Middle frontal gyrus (tissue), 1 donor: ENCODE measurements around the gene MARS1.
"Not testable (repeated sequence)": the region's sequence is repeated elsewhere in the genome, so short reads cannot be mapped to it uniquely, and the experiment has no call there.

Source experiments
- DNase-seq: peaks from one replicate; pipeline ENCODE4 v3.0.0-alpha.2; 2015; ENCODE audit warnings: low spot score; ENCODE audit errors: extremely low spot score

MARS1 gene

DNA sequence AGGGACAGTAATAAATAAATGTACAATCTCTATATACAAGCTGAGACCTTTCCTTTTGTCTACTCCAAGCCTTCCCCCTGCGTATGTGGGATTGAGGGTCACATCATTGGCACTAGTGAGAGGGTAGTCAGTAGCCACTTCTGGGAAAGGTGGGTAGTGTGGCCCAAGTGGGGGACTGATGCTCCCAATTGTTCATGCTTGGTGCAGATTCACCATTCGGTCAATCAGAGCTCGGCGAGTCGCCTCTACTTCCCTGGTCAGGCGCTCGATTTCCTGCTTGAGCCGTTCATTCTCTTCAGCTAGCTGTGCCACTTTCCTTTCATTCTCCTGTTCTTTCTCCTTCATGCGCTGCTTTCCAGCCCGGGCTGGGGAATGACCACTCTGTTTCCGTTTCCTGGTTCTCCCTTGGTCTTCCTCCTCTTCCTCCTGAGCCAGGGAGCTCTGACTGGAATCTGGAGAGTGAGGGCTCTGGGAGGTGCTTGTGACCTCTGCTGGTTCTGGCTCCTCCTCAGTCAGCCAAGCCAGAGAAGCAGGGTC lies 28.8 kb downstream of the MARS1 start:
- no peak for DNase-seq

DNA sequence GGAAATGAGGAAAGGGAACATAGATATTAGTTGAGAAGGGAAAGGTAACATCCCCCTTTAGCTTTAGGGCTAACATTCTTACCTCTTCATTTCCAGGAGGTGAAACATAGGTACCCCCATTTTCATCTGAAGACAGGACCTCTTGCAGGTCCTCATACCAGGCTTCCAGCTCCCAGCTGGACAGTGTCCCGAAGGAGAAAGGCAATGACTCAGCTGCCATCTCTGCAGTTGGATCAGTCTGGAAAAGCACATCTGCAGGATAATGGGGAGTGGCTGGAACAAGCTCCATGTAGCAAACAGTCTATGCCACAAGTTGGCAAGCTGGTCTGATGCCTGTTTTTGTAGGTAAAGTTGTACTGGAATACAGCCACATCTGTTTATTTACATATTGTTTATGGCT lies 29.3 kb downstream of the MARS1 start:
- DNase-seq, result no peak

DNA sequence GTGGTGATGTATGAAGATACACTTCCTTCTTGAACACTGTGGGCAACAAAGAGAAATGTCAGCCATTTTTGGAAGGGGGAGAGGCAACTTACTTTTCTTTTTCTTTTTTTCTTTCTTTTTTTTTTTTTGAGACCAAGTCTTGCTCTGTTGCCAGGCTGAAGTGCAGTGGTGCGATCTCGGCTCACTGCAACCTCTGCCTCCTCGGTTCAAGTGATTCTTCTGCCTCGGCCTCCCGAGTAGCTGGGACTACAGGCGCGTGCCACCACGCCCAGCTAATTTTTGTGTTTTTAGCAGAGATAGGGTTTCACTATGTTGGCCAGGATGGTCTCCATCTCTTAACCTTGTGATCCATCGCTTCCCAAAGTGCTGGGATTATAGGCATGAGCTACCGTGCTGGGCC lies 29.9 kb downstream of the MARS1 start:
- DNase-seq, result not testable (repeated sequence)

DNA sequence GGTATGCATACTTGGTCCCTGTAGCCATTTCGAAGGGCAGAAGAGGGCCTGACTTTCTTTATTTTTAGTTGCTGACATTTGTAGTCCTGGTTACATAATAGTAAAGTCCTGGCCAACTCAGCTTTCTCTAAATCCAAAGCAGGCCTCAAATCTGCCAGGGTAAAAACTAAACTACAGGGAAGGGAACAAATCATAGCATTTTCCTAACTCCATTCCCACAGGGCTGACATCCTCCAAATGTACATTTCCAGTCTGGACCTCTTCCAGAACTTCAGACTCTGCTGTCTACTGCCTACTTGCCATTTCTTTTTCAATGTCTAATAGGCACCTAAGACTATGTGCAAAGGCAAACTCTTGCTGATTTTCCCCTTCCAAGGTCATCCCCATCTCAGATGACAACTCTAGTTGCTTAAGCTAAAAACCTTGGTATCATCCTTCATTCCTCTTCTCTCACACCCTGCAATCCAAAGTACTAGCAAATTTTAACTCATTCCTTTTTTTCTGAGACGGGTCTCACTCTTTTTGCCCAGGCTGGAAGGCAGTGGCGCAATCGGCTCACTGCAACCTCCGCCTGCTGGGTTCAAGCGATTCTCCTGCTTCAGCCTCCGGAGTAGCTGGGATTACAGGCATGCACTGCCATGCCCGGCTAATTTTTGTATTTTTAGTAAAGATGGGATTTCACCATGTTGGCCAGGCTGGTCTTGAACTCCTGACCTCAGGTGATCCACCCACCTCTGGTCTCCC lies 30.5 kb downstream of the MARS1 start:
- no peak for DNase-seq

DNA sequence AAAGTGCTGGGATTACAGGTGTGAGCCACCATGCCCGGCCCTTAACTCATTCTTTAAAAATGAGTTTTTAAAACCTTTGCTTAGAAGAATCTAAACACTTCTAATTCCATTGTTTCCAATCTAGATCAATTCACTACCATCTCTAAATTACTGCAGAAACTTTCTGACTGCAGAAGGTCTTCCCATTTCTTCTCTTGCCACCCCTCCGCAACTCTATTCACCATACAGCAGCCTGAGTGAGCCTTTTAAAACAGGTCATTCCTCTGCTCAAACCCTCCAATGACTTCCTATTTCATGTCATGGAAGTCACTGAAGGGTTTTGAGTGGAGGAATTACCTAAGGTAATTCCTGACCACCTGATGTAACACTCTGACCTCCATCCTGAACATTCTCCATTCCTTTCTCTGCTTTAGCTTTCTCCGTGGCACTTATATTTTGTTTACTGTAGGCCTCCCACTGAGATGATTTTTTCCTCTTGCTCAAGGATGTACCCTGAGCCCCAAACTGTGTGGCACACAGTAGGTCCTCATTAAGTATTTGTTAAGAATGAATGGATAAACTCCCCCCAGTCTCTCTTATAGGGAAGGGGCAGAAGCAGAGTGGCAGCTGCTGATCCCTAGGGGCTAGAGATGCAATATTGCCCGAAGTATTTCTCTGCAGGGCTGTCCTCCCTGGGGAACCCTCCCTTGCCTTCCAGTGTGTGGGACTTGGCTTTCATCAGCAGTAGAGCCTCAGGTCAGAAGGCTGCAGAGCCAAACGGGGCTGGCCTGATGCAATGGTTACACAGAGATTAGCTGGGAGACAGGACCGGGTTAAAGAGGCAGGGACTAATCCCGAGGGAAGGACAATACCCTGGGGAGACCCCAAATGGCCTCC lies 31.3 kb downstream of the MARS1 start:
- DNase-seq, result no peak

DNA sequence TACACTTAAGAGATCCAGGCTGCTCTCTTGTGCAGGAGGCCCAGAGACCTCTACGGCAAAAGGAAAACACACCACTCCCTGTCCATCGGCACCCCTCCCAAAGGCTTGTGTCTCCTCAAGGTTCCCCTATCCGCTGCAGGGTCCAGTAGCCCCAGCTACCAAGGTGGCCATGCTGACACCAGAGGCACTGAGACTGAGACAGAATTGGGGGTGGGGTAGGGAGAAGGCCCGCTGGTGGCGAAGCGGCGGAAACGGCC lies 31.9 kb downstream of the MARS1 start:
- no peak for DNase-seq

- DNase-seq, result peak; percentile 97
Observed at GRCh38 chr12:57520053-57520818, 32.4 kb downstream of the MARS1 start, which contains the start of gene DDIT3. Gene DDIT3, minus strand, starts transcription at chr12:57520514. Its CDS starts 3,108 bp downstream, at chr12:57517406.

- DNase-seq, result no peak
Observed at GRCh38 chr12:57521525-57522010, 33.7 kb downstream of the MARS1 start.

- DNase-seq, result peak; percentile 70
Observed at GRCh38 chr12:57522011-57522886, 34.4 kb downstream of the MARS1 start, which contains the start of gene MBD6. Gene MBD6, plus strand, starts transcription at chr12:57522824. Its CDS starts 1,480 bp downstream, at chr12:57524304.

- no peak for DNase-seq
Observed at GRCh38 chr12:57522887-57523705, 35.2 kb downstream of the MARS1 start.

DNA sequence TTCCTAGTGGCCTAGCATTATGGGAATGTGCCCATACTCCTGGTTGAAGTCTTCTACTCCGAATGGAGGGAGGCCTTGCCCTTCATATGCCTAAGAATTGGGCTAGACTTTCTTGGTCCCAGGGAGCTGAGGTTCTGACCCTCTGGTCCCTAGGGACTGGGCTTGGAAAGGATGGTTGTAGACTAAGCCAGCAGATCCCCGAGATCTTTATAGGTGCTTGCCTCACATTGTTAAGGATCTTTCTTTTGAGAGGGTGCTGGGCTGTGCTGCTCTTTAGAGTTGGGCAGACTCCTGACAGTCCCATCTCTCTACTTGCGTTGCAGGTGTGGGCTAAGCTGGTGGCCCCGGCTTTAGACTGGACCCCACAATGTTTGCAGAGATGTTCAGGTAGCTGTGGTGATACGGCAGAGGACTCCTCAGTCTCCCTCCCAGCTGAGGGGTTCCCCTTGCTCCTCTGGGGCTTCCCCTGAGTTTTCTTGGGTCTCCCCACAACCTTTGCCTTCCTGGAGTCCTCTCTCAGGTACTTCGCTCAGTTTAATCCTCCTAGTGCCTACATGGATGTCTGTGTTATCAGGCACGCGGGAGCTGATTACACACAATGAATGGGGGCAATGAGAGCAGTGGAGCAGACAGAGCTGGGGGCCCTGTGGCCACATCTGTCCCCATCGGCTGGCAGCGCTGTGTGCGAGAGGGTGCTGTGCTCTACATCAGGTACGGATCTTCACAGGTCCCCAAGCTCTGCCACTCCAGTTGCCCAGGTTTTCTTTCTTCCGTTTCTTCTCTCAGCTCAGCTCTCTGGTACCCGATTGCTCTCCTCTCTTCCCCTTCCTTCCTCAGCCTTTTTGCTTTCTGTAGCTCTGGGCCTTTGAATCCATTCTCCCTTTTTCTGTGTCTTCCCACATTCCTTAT lies 36.1 kb downstream of the MARS1 start:
- DNase-seq, result no peak

DNA sequence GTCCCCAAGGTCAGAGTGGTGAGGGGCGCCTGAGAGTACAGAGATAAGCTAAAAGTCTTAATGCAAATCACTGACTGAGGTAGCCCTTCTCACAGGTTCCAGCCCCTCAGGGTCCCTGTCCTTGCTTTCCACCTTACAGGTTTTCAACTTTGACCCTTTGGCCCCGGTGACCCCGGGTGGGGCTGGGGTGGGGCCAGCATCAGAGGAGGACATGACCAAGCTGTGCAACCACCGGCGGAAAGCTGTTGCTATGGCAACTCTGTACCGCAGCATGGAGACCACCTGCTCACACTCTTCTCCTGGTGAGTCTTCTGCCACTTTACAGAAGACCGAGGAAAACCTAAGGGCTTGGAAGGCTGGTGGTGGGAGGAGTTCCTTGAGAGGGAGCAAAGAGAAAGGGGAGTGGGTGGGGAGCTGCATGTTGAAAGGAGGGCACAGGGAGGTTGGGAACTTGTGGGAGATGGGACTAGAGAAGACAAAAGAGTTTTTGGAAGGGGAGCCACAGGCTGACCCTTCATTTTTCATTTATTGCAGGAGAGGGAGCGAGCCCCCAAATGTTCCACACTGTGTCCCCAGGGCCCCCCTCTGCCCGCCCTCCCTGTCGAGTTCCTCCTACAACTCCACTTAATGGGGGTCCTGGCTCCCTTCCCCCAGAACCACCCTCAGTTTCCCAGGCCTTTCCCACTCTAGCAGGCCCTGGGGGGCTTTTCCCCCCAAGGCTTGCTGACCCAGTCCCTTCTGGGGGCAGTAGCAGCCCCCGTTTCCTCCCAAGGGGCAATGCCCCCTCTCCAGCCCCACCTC lies 37.1 kb downstream of the MARS1 start:
- no peak for DNase-seq

DNA sequence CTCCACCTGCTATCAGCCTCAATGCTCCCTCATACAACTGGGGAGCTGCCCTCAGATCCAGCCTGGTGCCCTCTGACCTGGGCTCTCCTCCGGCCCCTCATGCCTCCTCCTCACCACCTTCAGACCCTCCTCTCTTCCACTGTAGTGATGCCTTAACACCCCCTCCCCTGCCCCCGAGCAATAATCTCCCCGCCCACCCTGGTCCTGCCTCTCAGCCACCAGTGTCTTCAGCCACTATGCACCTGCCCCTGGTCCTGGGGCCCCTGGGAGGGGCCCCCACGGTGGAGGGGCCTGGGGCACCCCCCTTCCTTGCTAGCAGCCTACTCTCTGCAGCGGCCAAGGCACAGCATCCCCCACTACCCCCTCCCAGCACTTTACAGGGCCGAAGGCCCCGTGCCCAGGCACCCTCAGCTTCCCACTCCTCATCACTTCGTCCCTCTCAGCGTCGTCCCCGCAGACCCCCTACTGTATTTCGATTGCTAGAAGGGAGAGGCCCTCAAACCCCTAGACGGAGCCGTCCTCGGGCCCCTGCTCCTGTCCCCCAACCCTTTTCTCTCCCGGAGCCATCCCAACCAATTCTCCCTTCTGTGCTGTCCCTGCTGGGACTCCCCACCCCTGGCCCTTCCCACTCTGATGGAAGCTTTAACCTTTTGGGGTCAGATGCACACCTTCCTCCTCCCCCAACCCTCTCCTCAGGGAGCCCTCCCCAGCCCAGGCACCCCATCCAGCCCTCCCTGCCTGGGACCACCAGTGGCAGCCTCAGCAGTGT lies 37.9 kb downstream of the MARS1 start:
- no peak for DNase-seq

DNA sequence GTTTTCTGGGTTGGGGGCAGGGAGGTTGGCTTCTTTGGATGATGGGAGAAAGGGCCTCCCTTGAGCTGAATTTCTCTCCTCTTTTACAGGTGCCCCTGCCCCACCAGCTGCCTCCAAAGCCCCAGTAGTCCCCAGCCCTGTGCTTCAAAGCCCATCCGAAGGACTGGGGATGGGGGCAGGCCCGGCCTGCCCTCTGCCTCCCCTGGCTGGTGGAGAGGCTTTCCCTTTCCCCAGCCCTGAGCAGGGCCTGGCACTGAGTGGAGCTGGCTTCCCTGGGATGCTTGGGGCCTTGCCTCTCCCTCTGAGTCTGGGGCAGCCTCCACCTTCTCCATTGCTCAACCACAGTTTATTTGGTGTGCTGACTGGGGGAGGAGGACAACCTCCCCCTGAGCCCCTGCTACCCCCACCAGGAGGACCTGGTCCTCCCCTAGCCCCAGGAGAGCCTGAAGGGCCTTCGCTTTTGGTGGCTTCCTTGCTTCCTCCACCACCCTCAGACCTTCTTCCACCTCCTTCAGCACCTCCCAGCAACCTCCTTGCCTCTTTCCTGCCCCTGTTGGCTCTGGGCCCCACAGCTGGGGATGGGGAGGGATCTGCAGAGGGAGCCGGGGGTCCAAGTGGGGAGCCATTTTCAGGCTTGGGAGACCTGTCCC lies 38.7 kb downstream of the MARS1 start:
- no peak for DNase-seq

GRCh38 chr12:57527184-57527583 lies 39.3 kb downstream of the MARS1 start:
- no peak for DNase-seq

GRCh38 chr12:57528176-57528575 lies 40.3 kb downstream of the MARS1 start:
- DNase-seq, result no peak
